ENCODE results near the gene IL6ST.
"Not testable (repeated sequence)": the region's sequence is repeated elsewhere in the genome, so short reads cannot be mapped to it uniquely, and the experiment has no call there.

The IL6ST gene

GRCh38 chr5:55994495-55994997 is at the start of gene IL6ST:
TSS of gene IL6ST (minus strand) at chr5:55994963. CDS start at chr5:55976278, 18,685 bp downstream.
- in situ Hi-C loops (cut with MboI; ENCODE audit: low sequenced_read_pairs): loop anchor here (25.0 kb wide), 1 partner anchor 193 kb away; no protein-coding TSS in a partner anchor

DNA sequence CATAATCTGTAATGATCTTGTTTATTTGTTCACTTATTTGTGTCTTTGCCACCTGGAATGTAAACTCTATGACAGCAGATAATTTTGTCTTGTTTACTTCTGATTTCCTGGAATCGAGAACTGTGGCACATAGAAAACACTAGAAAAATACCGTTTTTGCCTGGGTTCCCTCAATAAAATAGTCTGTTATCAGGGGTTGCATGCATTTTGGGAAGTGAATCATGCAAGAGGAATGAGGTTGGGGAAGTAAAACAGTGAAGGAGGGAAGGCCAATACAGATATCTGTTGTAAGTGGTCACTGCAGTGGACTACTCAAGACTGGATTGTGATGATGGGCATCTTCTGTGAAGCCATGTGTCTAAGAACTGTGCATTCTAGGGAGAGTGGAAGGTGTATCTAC is 45.2 kb upstream of the IL6ST start:
- in situ Hi-C loops (cut with MboI; ENCODE audit: low sequenced_read_pairs): no loop called here

DNA sequence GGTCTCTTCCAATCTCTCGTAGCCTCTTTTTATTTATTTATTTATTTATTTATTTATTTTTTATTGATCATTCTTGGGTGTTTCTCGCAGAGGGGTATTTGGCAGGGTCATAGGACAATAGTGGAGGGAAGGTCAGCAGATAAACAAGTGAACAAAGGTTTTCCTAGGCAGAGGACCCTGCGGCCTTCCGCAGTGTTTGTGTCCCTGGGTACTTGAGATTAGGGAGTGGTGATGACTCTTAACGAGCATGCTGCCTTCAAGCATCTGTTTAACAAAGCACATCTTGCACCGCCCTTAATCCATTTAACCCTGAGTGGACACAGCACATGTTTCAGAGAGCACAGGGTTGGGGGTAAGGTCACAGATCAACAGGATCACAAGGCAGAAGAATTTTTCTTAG is 43.4 kb upstream of the IL6ST start:
- in situ Hi-C loops (cut with MboI; ENCODE audit: low sequenced_read_pairs): not testable (repeated sequence)

DNA sequence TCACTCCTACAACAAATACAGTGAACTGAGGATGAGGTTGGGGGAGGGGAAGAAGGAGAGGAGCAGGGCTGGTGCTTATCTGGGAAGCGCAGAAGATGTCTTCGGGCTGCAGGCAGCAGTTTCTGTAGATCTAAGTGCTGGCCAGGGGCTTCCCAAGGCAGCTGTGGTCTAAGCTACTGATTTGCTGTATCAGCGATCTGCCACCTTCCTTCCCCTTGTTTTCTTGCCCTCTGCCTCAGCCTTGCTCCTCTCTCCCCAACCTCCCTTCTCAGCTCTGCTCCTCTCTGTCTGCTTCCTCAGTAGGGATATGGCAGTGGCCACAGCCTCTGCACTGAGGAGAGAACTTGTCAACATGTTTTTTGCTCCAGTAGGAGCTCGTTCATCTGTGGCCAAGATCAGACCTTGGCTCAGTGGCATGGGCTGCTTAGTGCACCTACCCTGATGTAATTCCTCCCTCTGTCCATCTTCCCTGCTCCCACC is 42.8 kb upstream of the IL6ST start:
- in situ Hi-C loops (cut with MboI; ENCODE audit: low sequenced_read_pairs): no loop called here

DNA sequence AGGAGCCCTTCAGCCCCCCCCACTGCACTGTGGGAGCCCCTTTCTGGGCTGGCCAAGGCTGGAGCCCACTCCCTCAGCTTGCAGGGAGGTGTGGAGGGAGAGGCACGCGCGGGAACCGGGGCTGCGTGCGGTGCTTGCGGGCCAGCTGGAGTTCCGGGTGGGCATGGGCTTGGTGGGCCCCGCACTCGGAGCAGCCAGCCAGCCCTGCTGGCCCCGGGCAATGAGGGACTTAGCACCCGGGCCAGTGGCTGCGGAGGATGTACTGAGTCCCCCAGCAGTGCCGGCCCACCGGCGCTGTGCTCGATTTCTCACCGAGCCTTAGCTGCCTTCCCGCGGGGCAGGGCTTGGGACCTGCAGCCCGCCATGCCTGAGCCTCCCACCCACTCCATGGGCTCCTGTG is 40.6 kb upstream of the IL6ST start:
- in situ Hi-C loops (cut with MboI; ENCODE audit: low sequenced_read_pairs): not testable (repeated sequence)

DNA sequence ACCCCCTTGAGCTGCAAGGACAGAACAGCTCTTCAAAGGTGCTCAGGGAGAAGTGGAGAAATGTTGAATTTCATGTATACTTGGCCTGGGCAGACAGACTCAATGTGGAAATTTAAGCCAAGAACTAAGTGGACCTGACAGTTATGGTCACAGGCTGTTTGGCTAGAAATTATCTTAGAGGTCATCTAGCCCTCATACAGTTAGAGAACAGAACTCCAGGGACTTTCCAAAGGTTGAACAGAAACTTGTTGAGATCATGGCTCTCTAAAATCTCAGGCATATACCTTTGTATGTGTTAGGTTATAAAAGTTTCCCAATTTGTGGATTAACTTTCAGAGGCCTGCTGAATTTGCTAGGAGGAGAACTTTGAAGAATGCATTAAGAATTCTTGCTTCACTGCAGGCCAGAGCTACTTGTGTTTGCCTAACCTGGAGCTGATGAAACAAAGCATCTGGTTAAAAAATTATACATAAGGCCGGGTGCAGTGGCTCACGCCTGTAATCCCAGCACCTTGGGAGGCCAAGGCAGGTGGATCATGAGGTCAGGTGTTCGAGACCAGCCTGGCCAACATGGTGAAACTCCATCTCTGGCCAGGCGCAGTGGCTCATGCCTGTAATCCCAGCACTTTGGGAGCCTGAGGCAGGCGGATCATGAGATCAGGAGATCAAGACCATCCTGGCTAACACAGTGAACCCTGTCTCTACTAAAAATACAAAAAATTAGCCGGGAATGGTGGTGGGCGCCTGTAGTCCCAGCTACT is 35.3 kb upstream of the IL6ST start:
- in situ Hi-C loops (cut with MboI; ENCODE audit: low sequenced_read_pairs): not testable (repeated sequence)

GRCh38 chr5:56029457-56029856 is 34.7 kb upstream of the IL6ST start:
- in situ Hi-C loops (cut with MboI; ENCODE audit: low sequenced_read_pairs): no loop called here

- in situ Hi-C loops (cut with MboI; ENCODE audit: low sequenced_read_pairs): no loop called here
These were observed 33.9 kb upstream of the IL6ST start for GRCh38 chr5:56028708-56029107.

DNA sequence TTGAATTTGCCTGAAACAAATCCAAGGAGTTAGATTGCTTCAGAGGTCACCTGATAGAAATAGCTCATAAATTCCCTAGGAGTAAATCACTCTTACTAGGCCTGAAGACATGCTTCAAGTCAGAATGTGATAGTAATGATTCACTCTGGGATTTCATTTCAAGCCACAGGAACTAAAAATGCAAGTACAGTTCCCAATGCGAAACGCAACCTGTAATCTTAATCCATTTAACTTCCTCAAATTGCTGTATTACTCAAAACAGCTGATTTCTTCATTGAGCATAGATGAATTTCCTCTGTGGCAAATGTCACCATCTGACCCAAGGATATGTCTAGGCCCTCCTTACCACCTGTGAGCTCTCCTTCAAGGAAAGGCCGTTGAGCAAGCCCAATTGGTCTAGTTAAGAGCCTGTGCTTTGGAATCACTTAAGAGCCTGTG is 32.1 kb upstream of the IL6ST start:
- in situ Hi-C loops (cut with MboI; ENCODE audit: low sequenced_read_pairs): no loop called here

DNA sequence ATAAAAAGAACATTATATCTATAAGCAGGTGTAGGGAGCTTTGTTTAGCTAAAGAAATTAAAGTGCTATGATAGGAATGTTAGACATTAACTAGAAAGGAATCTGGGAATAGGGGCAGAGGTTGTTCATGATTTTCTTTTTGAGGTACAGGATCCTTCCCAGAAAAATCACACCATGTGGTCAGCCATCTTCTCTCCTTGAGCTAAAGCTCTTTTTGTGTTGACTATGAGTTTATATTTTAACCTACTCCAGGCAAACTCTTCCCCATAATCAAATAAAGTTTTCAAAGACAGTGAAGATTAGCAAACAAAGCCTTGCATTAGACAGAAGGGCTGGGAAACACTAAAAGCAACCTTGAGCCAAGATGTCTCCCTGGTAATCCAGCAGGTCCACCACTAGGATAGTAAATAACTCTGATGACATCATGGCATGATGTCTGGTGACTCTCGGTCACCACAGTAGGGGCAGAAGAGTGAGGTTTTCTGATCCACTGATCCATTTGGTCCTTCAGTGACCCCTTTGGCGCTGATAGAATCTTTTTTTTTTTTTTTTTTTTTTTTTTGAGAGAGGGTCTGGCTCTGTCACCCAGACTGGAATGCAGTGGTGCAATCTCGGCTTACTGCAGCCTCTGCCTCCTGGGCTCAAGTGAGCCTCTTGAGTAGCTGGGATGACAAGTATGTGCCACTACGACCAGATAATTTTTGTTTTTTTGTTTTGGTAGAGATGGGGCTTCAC is 30.6 kb upstream of the IL6ST start:
- in situ Hi-C loops (cut with MboI; ENCODE audit: low sequenced_read_pairs): no loop called here

DNA sequence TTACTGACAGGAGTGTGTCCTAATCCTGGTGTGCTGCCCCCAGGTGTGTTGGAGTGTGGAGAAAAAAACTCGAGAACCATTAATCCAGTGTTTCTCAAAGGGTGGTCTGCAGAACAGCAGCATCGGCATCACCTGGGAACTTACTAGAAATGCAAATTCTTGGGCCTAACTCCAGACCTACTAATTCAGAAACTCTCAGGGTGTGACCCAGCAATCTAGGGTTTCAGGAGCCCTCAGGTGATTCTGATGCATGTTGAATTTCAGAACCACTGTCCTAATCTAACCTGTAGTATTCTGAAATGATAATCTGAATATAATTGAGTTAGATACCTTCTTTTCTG is 30.0 kb upstream of the IL6ST start:
- in situ Hi-C loops (cut with MboI; ENCODE audit: low sequenced_read_pairs): no loop called here

GRCh38 chr5:56023296-56023695 is 28.5 kb upstream of the IL6ST start:
- in situ Hi-C loops (cut with MboI; ENCODE audit: low sequenced_read_pairs): no loop called here

DNA sequence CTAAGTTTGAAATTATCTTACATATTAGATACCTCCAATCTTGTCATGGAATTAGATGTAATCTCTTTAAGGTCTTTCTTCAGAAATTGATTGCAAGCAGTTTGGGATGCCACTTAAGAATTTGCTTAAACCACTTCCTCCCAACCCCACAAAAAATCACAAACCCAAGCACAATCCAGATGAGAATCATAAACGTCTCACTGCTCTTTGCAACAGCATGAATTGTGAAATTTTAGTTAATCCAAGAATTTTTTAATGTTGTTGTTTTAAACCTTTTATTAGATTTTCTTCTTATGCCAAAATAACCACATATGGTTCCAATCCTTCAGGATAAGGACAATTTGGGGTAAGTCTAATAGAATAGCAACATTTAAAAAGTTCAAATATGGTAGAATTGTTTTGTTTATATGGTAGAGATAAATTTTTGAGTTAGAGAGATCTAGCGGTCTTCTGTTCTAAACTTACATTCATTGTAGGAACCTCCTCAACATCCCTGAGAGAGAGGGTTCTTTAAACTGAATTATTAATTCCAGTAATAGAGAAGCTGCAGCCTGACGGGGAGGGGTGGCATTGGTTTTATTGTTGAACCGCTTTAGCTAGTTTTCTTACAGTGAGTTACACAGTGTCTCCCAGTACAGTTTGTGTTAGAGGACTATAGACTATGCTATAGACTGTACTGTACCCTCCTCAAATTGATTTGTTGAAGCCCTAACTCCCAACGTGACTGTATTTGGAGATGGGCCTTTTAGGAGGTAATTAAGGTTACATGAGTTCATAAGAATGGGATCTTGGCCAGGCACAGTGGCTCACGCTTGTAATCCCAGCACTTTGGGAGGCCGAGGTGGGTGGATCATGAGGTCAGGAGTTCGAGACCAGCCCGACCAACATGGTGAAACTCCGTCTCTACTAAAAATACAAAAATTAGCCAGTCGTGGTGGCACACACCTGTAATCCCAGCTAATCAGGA is 24.8 kb upstream of the IL6ST start:
- in situ Hi-C loops (cut with MboI; ENCODE audit: low sequenced_read_pairs): no loop called here

DNA sequence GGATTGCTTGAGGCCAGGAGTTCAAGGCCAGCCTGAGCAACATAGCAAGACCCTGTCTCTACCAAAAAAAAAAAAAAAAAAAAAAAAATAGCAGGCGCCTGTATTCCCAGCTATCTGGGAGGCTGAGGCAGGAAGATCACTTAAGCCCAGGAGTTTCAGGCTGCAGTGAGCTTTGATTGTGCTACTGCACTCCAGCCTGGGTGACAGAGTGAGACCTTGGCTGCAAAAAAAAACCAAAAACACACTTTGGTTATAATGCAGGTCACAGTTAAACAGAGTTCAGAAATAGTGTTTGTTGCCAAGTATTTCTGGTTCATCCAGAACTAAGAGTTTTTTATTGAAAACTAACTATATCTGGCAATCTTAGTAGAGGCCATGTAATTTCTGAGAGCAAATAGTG is 24.1 kb upstream of the IL6ST start:
- in situ Hi-C loops (cut with MboI; ENCODE audit: low sequenced_read_pairs): no loop called here

DNA sequence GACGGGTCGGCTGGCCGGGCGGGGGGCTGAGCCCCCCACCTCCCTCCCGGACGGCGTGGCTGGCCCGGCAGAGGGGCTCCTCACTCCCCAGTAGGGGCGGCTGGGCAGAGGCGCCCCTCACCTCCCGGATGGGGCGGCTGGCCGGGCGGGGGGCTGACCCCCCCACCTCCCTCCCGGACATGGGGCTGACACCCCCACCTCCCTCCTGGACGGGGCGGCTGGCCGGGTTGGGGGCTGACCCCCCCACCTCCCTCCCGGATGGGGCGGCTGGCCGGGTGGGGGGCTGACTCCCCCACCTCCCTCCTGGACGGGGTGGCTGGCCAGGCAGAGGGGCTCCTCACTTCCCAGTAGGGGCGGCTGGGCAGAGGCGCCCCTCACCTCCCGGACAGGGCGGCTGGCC is 19.9 kb upstream of the IL6ST start:
- in situ Hi-C loops (cut with MboI; ENCODE audit: low sequenced_read_pairs): not testable (repeated sequence)

DNA sequence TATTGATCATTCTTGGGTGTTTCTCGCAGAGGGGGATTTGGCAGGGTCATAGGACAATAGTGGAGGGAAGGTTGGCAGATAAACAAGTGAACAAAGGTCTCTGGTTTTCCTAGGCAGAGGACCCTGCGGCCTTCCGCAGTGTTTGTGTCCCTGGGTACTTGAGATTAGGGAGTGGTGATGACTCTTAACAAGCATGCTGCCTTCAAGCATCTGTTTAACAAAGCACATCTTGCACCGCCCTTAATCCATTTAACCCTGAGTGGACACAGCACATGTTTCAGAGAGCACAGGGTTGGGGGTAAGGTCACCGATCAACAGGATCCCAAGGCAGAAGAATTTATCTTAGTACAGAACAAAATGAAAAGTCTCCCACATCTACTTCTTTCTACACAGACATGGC is 19.2 kb upstream of the IL6ST start:
- in situ Hi-C loops (cut with MboI; ENCODE audit: low sequenced_read_pairs): not testable (repeated sequence)

GRCh38 chr5:56012281-56012963 is 17.7 kb upstream of the IL6ST start:
- in situ Hi-C loops (cut with MboI; ENCODE audit: low sequenced_read_pairs): no loop called here

DNA sequence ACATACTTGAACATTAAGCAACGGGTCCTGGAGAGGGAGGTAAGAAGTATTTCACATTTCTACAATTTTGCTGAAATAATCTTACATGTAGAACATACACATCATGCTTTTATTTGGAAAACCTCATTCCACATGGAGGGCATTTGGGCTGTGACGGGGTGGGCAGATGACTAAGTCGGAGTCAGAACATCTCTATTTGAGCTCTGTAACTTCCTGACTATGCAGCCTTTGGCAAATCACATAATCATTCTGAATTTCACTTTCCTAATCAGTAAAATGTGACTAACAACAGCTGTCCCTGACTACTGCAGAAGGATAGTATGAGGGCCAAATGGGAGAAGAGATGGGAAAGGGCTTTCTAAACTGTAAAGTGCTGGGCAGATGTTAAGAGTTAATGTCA is 17.1 kb upstream of the IL6ST start:
- in situ Hi-C loops (cut with MboI; ENCODE audit: low sequenced_read_pairs): no loop called here

DNA sequence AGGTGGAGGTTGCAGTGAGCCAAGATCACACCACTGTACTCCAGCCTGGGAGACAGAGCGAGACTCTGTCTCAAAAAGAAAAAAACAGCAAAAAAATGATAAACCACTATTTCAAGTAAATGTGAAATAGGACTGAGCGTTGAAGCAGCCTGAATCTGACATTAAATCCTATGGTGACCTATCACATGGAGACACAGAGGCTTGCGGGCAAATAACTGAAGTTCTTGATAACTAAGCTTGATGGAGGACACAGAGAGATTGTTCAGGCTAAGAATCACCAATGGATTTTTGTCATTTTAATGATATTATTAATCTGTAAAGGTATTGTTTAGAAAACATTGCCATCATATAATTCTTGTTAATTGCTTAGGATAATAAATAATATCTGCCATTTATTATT is 15.7 kb upstream of the IL6ST start:
- in situ Hi-C loops (cut with MboI; ENCODE audit: low sequenced_read_pairs): no loop called here

DNA sequence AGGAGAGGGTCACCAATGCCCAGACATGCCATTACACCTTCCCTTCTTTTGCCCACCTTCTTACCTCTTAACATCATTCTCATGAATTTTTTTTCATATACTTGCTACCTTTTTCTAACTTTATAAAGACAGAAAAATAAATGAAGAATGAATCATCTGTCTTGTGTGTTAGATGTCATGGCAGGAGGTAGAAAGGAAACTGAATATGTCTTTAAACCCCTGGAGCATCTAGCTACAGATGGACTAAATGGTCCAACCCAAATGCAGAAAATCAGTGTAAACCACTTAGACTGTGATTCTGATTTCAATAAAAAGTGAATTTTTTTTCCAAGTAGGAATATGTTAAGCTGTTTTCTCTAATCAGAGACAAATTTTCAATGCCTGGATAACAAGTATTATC is 11.8 kb upstream of the IL6ST start:
- in situ Hi-C loops (cut with MboI; ENCODE audit: low sequenced_read_pairs): no loop called here

Measured in HL-60/S4 (cell line).